ENCODE measurements around the gene MIEF2. TPM values are rescaled to one million over a fixed set of nuclear protein-coding genes. Genes with fewer than 3 reads are reported as not detected.
A peak's percentile ranks its signal among the peaks of the same experiment; 100 is the strongest.

MIEF2 gene
- total and polyA plus RNA-seq, 2 donors (not counting 1 experiment from before 2014, with no cell fraction given): 13.3 to 18.7 TPM

DNA sequence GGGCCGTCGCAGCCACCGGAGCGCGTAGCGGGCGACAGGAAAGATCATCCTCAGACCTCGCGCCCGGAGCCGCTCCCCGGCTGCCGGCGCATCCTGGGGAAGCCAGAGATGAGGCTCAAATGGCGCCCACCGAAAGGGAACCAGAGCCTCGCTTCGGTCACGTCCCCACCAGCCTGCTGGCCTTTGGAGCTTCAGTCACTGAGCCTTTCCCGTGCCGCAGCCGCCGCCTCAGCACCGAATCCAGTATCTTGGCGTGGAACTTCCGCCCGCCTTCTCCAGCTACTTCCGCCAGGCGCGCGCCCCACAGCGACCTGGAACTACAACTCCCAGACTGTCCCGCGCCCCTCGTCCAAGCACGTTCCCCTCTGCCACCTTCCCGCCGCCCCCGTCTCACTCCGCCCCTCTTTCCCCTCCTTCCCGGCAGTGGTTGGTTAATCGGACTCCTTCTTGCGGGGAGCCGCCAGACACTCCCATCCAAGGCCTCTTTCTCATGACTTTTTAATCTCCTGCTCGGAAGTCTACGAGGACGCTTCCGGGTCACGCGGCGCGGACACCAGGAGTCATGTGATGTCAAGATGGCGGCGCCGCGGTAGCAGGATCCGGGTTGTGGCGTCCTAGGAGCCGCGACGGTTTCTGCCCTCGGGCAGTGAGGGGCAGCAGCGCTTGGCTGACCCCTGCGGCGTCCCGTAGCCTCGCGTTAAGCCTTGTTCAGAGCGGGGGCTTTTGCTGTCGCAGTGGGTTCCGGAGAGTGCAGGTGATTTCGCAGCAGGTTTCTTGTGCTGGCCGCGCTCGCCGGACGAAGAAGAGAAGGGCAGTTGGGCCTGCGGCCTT lies 54.5 kb downstream of the MIEF2 start, which contains the start of the genes SMCR8 and TOP3A:
TSS of gene SMCR8 (plus strand) at position 563 of the 831 bp plus-strand sequence. CDS start 497 bp downstream, outside the sequence.
TSS of gene TOP3A (minus strand) at position 264 of the 831 bp plus-strand sequence. CDS start at position 48, 216 bp downstream.
- H4K20me1 ChIP-seq (ENCODE audit: control insufficient read depth, insufficient read depth, low read length, poor library complexity, severe bottlenecking): peaks cover 64% of the 10 kb centered on the region
- ChIA-PET POLR2A (interaction anchor here (0.6 to 1.3 kb wide), 6 partner anchors 46 to 284 kb away, joined by 3 to 4 read pairs (median 3); partner anchors contain the start of genes MIEF2 and SHMT1), CTCF (interaction anchor here (0.5 kb wide), 1 partner anchor 29 kb away, joined by 4 read pairs; no protein-coding TSS in a partner anchor)
- DNase-seq (peak; percentile 96), ATAC-seq (ENCODE audit: low read depth) (peak; percentile 93)
- intact Hi-C loops (cut with micrococcal nuclease): loop anchor here (1.0 kb wide), 5 partner anchors 10 to 132 kb away; partner anchors contain the start of genes ALKBH5, LLGL1, MIEF2 and SHMT1
- peak within 1 kb of the TSS; percentile 91 to 99 for H3K27ac ChIP-seq (ENCODE audit: low read length in 2 of 2)
- peak within 1 kb of the TSS; percentile 92 for H3K9ac ChIP-seq (ENCODE audit: low read length)
- H3K9me3 ChIP-seq (ENCODE audit: control extremely low read depth in 1 of 3, control insufficient read depth in 2 of 3, insufficient read depth in 1 of 3, low read length in 2 of 3): peaks cover 0 to 14% (median 0%) of the 10 kb centered on the region in 3 donors
- peak within 1 kb of the TSS; percentile 88 for H3K4me2 ChIP-seq (replicated peaks; ENCODE audit: low read depth, low read length, poor library complexity, severe bottlenecking)
- H3K36me3 ChIP-seq (replicated peaks in 1 of 2; ENCODE audit: control extremely low read depth in 1 of 2, control insufficient read depth in 1 of 2, extremely low read depth in 1 of 2, insufficient read depth in 2 of 2, low read length in 1 of 2): peaks cover 0 to 38% of the 10 kb centered on the region in 2 experiments
- under 1% methylated on average over 78 of the region's 78 CpGs for WGBS (ENCODE audit: insufficient coverage)
- TF ChIP-seq, protein P1, sequence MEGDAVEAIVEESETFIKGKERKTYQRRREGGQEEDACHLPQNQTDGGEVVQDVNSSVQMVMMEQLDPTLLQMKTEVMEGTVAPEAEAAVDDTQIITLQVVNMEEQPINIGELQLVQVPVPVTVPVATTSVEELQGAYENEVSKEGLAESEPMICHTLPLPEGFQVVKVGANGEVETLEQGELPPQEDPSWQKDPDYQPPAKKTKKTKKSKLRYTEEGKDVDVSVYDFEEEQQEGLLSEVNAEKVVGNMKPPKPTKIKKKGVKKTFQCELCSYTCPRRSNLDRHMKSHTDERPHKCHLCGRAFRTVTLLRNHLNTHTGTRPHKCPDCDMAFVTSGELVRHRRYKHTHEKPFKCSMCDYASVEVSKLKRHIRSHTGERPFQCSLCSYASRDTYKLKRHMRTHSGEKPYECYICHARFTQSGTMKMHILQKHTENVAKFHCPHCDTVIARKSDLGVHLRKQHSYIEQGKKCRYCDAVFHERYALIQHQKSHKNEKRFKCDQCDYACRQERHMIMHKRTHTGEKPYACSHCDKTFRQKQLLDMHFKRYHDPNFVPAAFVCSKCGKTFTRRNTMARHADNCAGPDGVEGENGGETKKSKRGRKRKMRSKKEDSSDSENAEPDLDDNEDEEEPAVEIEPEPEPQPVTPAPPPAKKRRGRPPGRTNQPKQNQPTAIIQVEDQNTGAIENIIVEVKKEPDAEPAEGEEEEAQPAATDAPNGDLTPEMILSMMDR (IDR thresholded peaks at IDR 0.05): no peak
- no peak for TF ChIP-seq EZH2 (IDR thresholded peaks at IDR 0.05; ENCODE audit: borderline replicate concordance, insufficient read depth, low read depth, low read length, poor library complexity, severe bottlenecking)
- H3K27me3 ChIP-seq (replicated peaks in 1 of 4; ENCODE audit: control extremely low read depth in 1 of 4, control insufficient read depth in 3 of 4, insufficient read depth in 4 of 4, low read length in 3 of 4): no peaks in the 10 kb centered on the region
- Mint-ChIP-seq H3K27me3 (no peaks in the 10 kb centered on the region), H3K9me3 (ENCODE audit: insufficient read depth) (no peaks in the 10 kb centered on the region), H3K27ac (peak within 1 kb of the TSS; percentile 98), H3K4me3 (peak within 1 kb of the TSS; percentile 96), H3K4me1 (peaks cover 74% of the 10 kb centered on the region)
- H3K4me1 ChIP-seq (ENCODE audit: control insufficient read depth in 2 of 2, insufficient read depth in 2 of 2, low read length in 2 of 2): peaks cover 43 to 59% of the 10 kb centered on the region in 2 donors
- peak within 1 kb of the TSS; percentile 74 to 98 (median 87) for H3K4me3 ChIP-seq (ENCODE audit: control extremely low read depth in 1 of 5, extremely low read depth in 1 of 5, insufficient read depth in 1 of 5, low read depth in 2 of 5, low read length in 4 of 5)
- H2AFZ ChIP-seq (ENCODE audit: insufficient read depth, low read depth, low read length, poor library complexity, severe bottlenecking): peak within 1 kb of the TSS; percentile 91
- peaks cover 87% of the 10 kb centered on the region for H3K79me2 ChIP-seq (ENCODE audit: control insufficient read depth, insufficient read depth, low read length)

Measured in B cell (primary cell).